Mucosa of descending colon (tissue), 3 donors: Measurements from ENCODE around the gene SH3BP4. TPM values are rescaled to one million over a fixed set of nuclear protein-coding genes. Genes with fewer than 3 reads are reported as not detected.

Experiments used
- ATAC-seq: fragments of 200-7000 bp; cut with Tn5 transposase; one replicate; pipeline ENCODE4 v1.9.1; 2020; ENCODE audit warnings: mild to moderate bottlenecking, moderate library complexity
- DNase-seq, 3 donors: peaks; one replicate each; pipeline ENCODE4 v3.0.0-alpha.2; 2020
- H3K36me3 ChIP-seq: fragments of 200-600 bp; one replicate; pipeline ENCODE4 v1.8.0; 2021; ENCODE audit warnings: low read depth, mild to moderate bottlenecking
- H3K4me1 ChIP-seq: fragments of 200-600 bp; one replicate; pipeline ENCODE4 v1.8.0; 2021; ENCODE audit warnings: low read depth, mild to moderate bottlenecking
- H3K4me3 ChIP-seq: fragments of 200-600 bp; one replicate; pipeline ENCODE4 v1.8.0; 2021; ENCODE audit warnings: mild to moderate bottlenecking
- H3K9me3 ChIP-seq: fragments of 200-600 bp; one replicate; pipeline ENCODE4 v1.8.0; 2021; ENCODE audit warnings: mild to moderate bottlenecking
- CTCF ChIP-seq: fragments of 200-600 bp; IDR thresholded peaks from one replicate; pipeline ENCODE4 v1.8.0; 2022; ENCODE audit warnings: antibody characterized with exemption, mild to moderate bottlenecking
- intact Hi-C, 2 donors: fragments of 100-400 bp; cut with DNase I in 1 of 2; cut with micrococcal nuclease in 1 of 2; formaldehyde crosslinking; loops; one replicate each; pipeline versions ENCODE4 v1.11.0 to v1.11.1; 2022; cut with DNase I, micrococcal nuclease
- total RNA-seq, 3 donors: library from RNA; stranded (reverse); fragmentation: NEBNext Ultra II Directional in 2 of 3; extraction: Animal tissue kit (Norgen Biotek cat#: 25700) in 2 of 3; gene quantifications; one replicate each; pipeline versions ENCODE4 v1.2.1 to v1.2.4, GENCODE V29; 2021 to 2023
- donor health status: DM: no; HTN: no; CAD: no; lungs with moderate emphysema.
- donor health status: DM: no; HTN: no; CAD: no.
- donor health status: DM: no; HTN: yes; CAD: no.

Gene SH3BP4
- total RNA-seq, 3 donors from 2014 or later: 18.0 to 30.4 (median 29.6) TPM

- DNase-seq: no peak
- intact Hi-C loops: no loop called here
- Histone ChIP-seq H3K4me3 (no peak overlapping the region), H3K9me3 (no peaks in the 10 kb centered on the region), H3K4me1 (peaks cover 15% of the 10 kb centered on the region), H3K36me3 (no peaks in the 10 kb centered on the region)
- ATAC-seq: no peak
- no peak for TF ChIP-seq CTCF
These were observed 94.8 kb downstream of the SH3BP4 start for GRCh38 chr2:235046589-235046988.

- intact Hi-C loops: no loop called here
These were observed 95.6 kb downstream of the SH3BP4 start for GRCh38 chr2:235047171-235048160.

GRCh38 chr2:235048549-235048948, 96.7 kb downstream of the SH3BP4 start:
- peak; percentile 58 for ATAC-seq
- Histone ChIP-seq H3K4me3 (no peak overlapping the region), H3K4me1 (peaks cover 21% of the 10 kb centered on the region), H3K9me3 (no peaks in the 10 kb centered on the region), H3K36me3 (no peaks in the 10 kb centered on the region)
- intact Hi-C loops: no loop called here
- no peak for TF ChIP-seq CTCF
- DNase-seq: no peak

More at GRCh38 chr2:235047171-235048160, 95.6 kb downstream of the SH3BP4 start:
- H3K4me1 ChIP-seq: peaks cover 15% of the 10 kb centered on the region
- no peaks in the 10 kb centered on the region for H3K36me3 ChIP-seq
- H3K4me3 ChIP-seq: no peak overlapping the region
- no peaks in the 10 kb centered on the region for H3K9me3 ChIP-seq
- no peak for ATAC-seq
- no peak for TF ChIP-seq CTCF
- no peak for DNase-seq

GRCh38 chr2:235049069-235049468, 97.3 kb downstream of the SH3BP4 start:
- H3K9me3 ChIP-seq: no peaks in the 10 kb centered on the region
- H3K4me1 ChIP-seq: peaks cover 25% of the 10 kb centered on the region
- DNase-seq (no peak), ATAC-seq (peak; percentile 28)
- TF ChIP-seq CTCF: no peak
- no peak overlapping the region for H3K4me3 ChIP-seq
- intact Hi-C loops: no loop called here
- no peaks in the 10 kb centered on the region for H3K36me3 ChIP-seq

- intact Hi-C loops: loop anchor here in 1 of 2 donors (10.0 kb wide), 1 partner anchor 95 kb away; the partner anchor contains the start of gene SH3BP4
- Histone ChIP-seq H3K4me1 (peaks cover 25% of the 10 kb centered on the region), H3K4me3 (no peak overlapping the region), H3K9me3 (no peaks in the 10 kb centered on the region), H3K36me3 (no peaks in the 10 kb centered on the region)
- no peak for TF ChIP-seq CTCF
- no peak for DNase-seq
- ATAC-seq: no peak
These were observed 97.9 kb downstream of the SH3BP4 start for GRCh38 chr2:235049719-235050118.
